ENCODE measurements around the gene IFTAP.
"Not testable (repeated sequence)": the region's sequence is repeated elsewhere in the genome, so short reads cannot be mapped to it uniquely, and the experiment has no call there.

IFTAP gene

DNA sequence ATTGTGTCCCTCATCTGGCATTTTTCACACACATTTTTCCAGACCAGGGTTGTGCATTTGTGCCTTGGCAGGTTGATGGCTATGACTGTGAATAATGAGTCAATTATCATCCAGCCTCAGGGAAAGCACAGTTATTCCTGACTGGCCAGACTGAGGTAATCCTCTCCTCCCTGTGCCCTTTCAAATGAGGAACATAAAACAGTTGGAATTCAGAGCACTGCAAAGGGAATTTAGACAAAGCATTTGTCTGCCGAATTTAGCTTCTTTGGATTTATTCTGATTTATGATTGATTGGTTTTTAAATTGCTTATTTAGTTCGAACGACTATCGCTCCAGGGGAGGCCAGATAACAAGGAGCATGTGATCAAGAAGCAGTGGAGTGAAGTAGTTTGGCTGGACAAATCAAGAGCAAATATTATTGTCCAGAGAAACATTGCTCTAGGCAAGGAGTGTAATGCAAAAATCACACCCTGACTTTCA is 34.5 kb downstream of the IFTAP start:
- no peaks in the 10 kb centered on the region for H3K27me3 Mint-ChIP-seq (ENCODE audit: low read depth)
- H3K27ac Mint-ChIP-seq = peak overlapping the region; percentile 35 to 85 (median 59)
- no peak for TF ChIP-seq CTCF (IDR thresholded peaks at IDR 0.05; ENCODE audit: unreplicated experiment in 3 of 3)
- peaks cover 3% of the 10 kb centered on the region for H3K36me3 Mint-ChIP-seq (ENCODE audit: low read depth)
- no peak overlapping the region for H3K4me3 Mint-ChIP-seq
- H3K4me1 Mint-ChIP-seq = peaks cover 32% of the 10 kb centered on the region
- no peaks in the 10 kb centered on the region for H3K9me3 Mint-ChIP-seq

GRCh38 chr11:36631774-36632173 is 37.5 kb downstream of the IFTAP start:
- H3K4me3 Mint-ChIP-seq = no peak overlapping the region
- H3K36me3 Mint-ChIP-seq (ENCODE audit: low read depth) = peaks cover 27% of the 10 kb centered on the region
- no peaks in the 10 kb centered on the region for H3K27me3 Mint-ChIP-seq (ENCODE audit: low read depth)
- H3K4me1 Mint-ChIP-seq = peaks cover 27% of the 10 kb centered on the region
- H3K9me3 Mint-ChIP-seq = no peaks in the 10 kb centered on the region
- no peak for TF ChIP-seq CTCF (IDR thresholded peaks at IDR 0.05; ENCODE audit: unreplicated experiment in 3 of 3)
- H3K27ac Mint-ChIP-seq = no peak overlapping the region

DNA sequence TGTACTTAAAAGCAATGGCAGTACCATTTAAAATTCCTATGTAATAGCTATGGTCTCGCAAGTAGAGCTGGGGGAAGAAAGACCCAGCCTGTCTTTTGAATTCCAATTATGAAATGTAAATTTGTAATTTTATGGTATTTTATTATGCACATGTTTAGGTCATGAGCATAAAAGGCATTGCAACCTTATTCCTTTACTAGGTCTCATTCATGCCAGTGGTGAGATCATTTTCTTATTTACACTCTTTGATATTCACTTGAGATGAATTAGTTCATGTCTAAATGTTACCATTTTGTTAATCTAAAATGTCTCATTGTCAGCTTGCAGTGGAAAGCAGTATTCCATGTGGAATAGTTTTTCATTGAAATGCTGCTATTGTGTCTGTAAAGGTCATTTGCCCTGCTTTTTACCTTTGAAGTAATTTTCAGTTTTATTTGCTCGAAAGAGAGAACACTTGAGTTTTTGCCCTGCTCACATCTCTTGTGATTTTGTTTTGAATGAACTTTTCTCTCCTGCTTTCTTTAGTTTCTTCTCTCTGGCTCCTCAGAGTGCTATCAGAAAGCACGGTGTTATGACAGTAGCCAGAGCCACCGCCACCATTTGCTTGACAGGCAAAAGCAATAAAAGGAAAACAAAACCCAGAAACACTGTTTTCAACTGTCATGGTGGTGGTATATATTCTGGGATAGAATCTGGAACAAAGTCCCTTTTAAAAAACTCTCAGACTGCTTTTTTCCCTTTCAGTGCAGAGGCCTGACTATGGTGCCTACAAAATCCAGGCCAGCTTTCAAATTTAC is 41.0 kb downstream of the IFTAP start:
- no peaks in the 10 kb centered on the region for H3K27me3 Mint-ChIP-seq (ENCODE audit: low read depth)
- TF ChIP-seq CTCF (IDR thresholded peaks at IDR 0.05; ENCODE audit: unreplicated experiment in 3 of 3) = no peak
- no peaks in the 10 kb centered on the region for H3K4me1 Mint-ChIP-seq
- peaks cover 56% of the 10 kb centered on the region for H3K36me3 Mint-ChIP-seq (ENCODE audit: low read depth)
- H3K27ac Mint-ChIP-seq = no peak overlapping the region
- H3K9me3 Mint-ChIP-seq = peaks cover 2% of the 10 kb centered on the region
- no peak overlapping the region for H3K4me3 Mint-ChIP-seq

DNA sequence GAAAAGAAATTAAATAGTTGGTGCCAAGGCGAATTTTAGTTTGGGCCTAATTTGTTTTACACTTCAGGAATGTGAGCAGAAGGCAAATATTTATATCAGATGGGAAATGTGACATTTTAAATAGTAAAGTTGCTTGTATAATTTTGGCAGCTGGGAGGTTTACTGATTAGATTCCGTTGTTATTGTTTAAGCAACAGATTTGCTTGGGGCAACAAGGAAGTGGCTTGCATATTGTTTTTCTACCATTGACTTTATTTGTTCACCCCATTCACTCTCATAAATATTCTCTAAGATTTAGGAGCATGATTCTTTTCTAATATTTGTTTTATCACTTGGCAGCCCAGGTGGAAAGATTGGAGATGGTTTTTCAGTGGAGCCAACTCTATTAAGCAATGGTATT is 44.3 kb downstream of the IFTAP start:
- Mint-ChIP-seq H3K4me3 (no peak overlapping the region), H3K27ac (peak overlapping the region in 1 of 3 experiments; percentile 31)

GRCh38 chr11:36657610-36658267 is 63.4 kb downstream of the IFTAP start:
- Mint-ChIP-seq H3K9me3 (peaks cover 8% of the 10 kb centered on the region), H3K27ac (no peak overlapping the region), H3K36me3 (ENCODE audit: low read depth) (peaks cover 49% of the 10 kb centered on the region), H3K27me3 (ENCODE audit: low read depth) (no peaks in the 10 kb centered on the region), H3K4me3 (no peak overlapping the region), H3K4me1 (no peaks in the 10 kb centered on the region)
- TF ChIP-seq CTCF (IDR thresholded peaks at IDR 0.05; ENCODE audit: unreplicated experiment in 3 of 3) = no peak

More for the DNA sequence above, 44.3 kb downstream of the IFTAP start:
- no peaks in the 10 kb centered on the region for H3K4me1 Mint-ChIP-seq
- peaks cover 85% of the 10 kb centered on the region for H3K36me3 Mint-ChIP-seq (ENCODE audit: low read depth)
- H3K27me3 Mint-ChIP-seq (ENCODE audit: low read depth) = no peaks in the 10 kb centered on the region
- no peak for TF ChIP-seq CTCF (IDR thresholded peaks at IDR 0.05; ENCODE audit: unreplicated experiment in 3 of 3)
- H3K9me3 Mint-ChIP-seq = peaks cover 12% of the 10 kb centered on the region

DNA sequence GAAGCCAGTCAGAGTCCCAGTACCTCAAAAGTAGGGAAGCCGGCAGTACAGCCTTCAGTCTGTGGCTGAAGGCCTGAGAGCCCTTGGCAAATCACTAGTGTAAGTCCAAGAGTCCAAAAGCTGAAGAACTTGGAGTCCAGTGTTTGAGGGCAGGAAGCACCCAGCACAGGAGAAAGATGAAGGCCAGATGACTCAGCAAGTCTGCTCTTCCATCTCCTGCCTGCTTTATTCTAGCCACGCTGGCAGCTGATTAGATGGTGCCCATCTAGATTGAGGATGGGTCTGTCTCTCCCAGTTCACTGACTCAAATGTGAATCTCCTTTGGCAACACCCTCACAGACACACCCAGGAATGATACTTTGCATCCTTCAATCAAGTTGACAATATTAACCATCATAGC is 67.1 kb downstream of the IFTAP start:
- Mint-ChIP-seq H3K27ac (peak overlapping the region in 1 of 3 experiments; percentile 16), H3K9me3 (peaks cover 20% of the 10 kb centered on the region), H3K36me3 (ENCODE audit: low read depth) (peaks cover 51% of the 10 kb centered on the region)
- H3K4me3 Mint-ChIP-seq; H3K4me1 Mint-ChIP-seq; H3K27me3 Mint-ChIP-seq (ENCODE audit: low read depth): not testable (repeated sequence)

All from nephron (organoid).